ENCODE results near the gene SLC16A11. TPM values are rescaled to one million over a fixed set of nuclear protein-coding genes. Genes with fewer than 3 reads are reported as not detected.
A peak's percentile ranks its signal among the peaks of the same experiment; 100 is the strongest.

SLC16A11 gene
- total RNA-seq, 1 donor from 2014 or later = 0.47 TPM

- no peak for DNase-seq (ENCODE audit: low spot score)
- Mint-ChIP-seq H3K4me3 (ENCODE audit: unreplicated experiment) (peak overlapping the region; percentile 53), H3K27ac (ENCODE audit: unreplicated experiment) (no peak overlapping the region)
Measured at GRCh38 chr17:7019367-7019766, 24.5 kb downstream of the SLC16A11 start.

GRCh38 chr17:7018331-7018964 is 25.4 kb downstream of the SLC16A11 start:
- H3K4me1 Mint-ChIP-seq (ENCODE audit: low read depth) = peaks cover 40% of the 10 kb centered on the region
- no peak overlapping the region for H3K27ac Mint-ChIP-seq (ENCODE audit: unreplicated experiment)
- H3K9me3 Mint-ChIP-seq (ENCODE audit: low read depth) = no peaks in the 10 kb centered on the region
- no peak for TF ChIP-seq CTCF (IDR thresholded peaks at IDR 0.05)
- H3K27me3 Mint-ChIP-seq (ENCODE audit: low read depth) = peaks cover 10% of the 10 kb centered on the region
- no peak for DNase-seq (ENCODE audit: low spot score)
- H3K36me3 Mint-ChIP-seq (ENCODE audit: low read depth) = peaks cover 5% of the 10 kb centered on the region
- no peak overlapping the region for H3K4me3 Mint-ChIP-seq (ENCODE audit: unreplicated experiment)

More at GRCh38 chr17:7019367-7019766, 24.5 kb downstream of the SLC16A11 start:
- H3K9me3 Mint-ChIP-seq (ENCODE audit: low read depth) = no peaks in the 10 kb centered on the region
- H3K4me1 Mint-ChIP-seq (ENCODE audit: low read depth) = peaks cover 33% of the 10 kb centered on the region
- peaks cover 11% of the 10 kb centered on the region for H3K27me3 Mint-ChIP-seq (ENCODE audit: low read depth)
- H3K36me3 Mint-ChIP-seq (ENCODE audit: low read depth) = peaks cover 1% of the 10 kb centered on the region
- TF ChIP-seq CTCF (IDR thresholded peaks at IDR 0.05) = no peak

- H3K9me3 Mint-ChIP-seq (ENCODE audit: low read depth) = no peaks in the 10 kb centered on the region
- DNase-seq (ENCODE audit: low spot score) = no peak
- no peak overlapping the region for H3K27ac Mint-ChIP-seq (ENCODE audit: unreplicated experiment)
- H3K4me1 Mint-ChIP-seq (ENCODE audit: low read depth) = peaks cover 38% of the 10 kb centered on the region
- no peak for TF ChIP-seq CTCF (IDR thresholded peaks at IDR 0.05)
- H3K36me3 Mint-ChIP-seq (ENCODE audit: low read depth) = peaks cover 5% of the 10 kb centered on the region
- peaks cover 4% of the 10 kb centered on the region for H3K27me3 Mint-ChIP-seq (ENCODE audit: low read depth)
- H3K4me3 Mint-ChIP-seq (ENCODE audit: unreplicated experiment) = no peak overlapping the region
Measured at GRCh38 chr17:7017827-7018200, 26.1 kb downstream of the SLC16A11 start.

GRCh38 chr17:7016886-7017826 is 26.7 kb downstream of the SLC16A11 start:
- no peak for TF ChIP-seq CTCF (IDR thresholded peaks at IDR 0.05)
- Mint-ChIP-seq H3K4me1 (ENCODE audit: low read depth) (peaks cover 38% of the 10 kb centered on the region), H3K36me3 (ENCODE audit: low read depth) (peaks cover 5% of the 10 kb centered on the region), H3K4me3 (ENCODE audit: unreplicated experiment) (no peak overlapping the region), H3K27ac (ENCODE audit: unreplicated experiment) (peak overlapping the region; percentile 12), H3K27me3 (ENCODE audit: low read depth) (no peaks in the 10 kb centered on the region), H3K9me3 (ENCODE audit: low read depth) (no peaks in the 10 kb centered on the region)
- no peak for DNase-seq (ENCODE audit: low spot score)

GRCh38 chr17:7016418-7016817 is 27.5 kb downstream of the SLC16A11 start:
- TF ChIP-seq CTCF (IDR thresholded peaks at IDR 0.05) = no peak
- Mint-ChIP-seq H3K4me1 (ENCODE audit: low read depth) (peaks cover 43% of the 10 kb centered on the region), H3K4me3 (ENCODE audit: unreplicated experiment) (no peak overlapping the region), H3K27me3 (ENCODE audit: low read depth) (no peaks in the 10 kb centered on the region), H3K9me3 (ENCODE audit: low read depth) (no peaks in the 10 kb centered on the region), H3K27ac (ENCODE audit: unreplicated experiment) (no peak overlapping the region), H3K36me3 (ENCODE audit: low read depth) (peaks cover 5% of the 10 kb centered on the region)
- DNase-seq (ENCODE audit: low spot score) = no peak

Data from chondrocyte (in vitro differentiated cells).